H9 (cell line): ENCODE results near the gene NTF3. TPM values are rescaled to one million over a fixed set of nuclear protein-coding genes. Genes with fewer than 3 reads are reported as not detected.

ENCODE experiments used
- DNase-seq: peaks from one replicate; pipeline ENCODE4 v3.0.0-alpha.2; 2017
- H2AFZ ChIP-seq: one replicate; pipeline ENCODE4 v1.6.1; 2013; ENCODE audit warnings: mild to moderate bottlenecking, low read length, control low read depth, moderate library complexity
- H2AK5ac ChIP-seq: 2 replicates; pipeline ENCODE4 v1.6.1; 2013; ENCODE audit warnings: low read length, control low read depth, mixed read lengths; ENCODE audit not compliant: insufficient read length
- H2BK120ac ChIP-seq: one replicate; pipeline ENCODE4 v1.6.1; 2013; ENCODE audit warnings: low read depth, mild to moderate bottlenecking, low read length, control low read depth, inconsistent platforms; ENCODE audit not compliant: poor library complexity, severe bottlenecking
- H2BK12ac ChIP-seq: 2 replicates; pipeline ENCODE4 v1.6.1; 2013; ENCODE audit warnings: low read length, control low read depth, mixed read lengths, low read depth; ENCODE audit not compliant: insufficient read length
- H2BK15ac ChIP-seq: 2 replicates; pipeline ENCODE4 v1.6.1; 2013; ENCODE audit warnings: low read depth, low read length, control low read depth
- H2BK20ac ChIP-seq: one replicate; pipeline ENCODE4 v1.6.1; 2013; ENCODE audit warnings: low read depth, mild to moderate bottlenecking, low read length, control low read depth, inconsistent platforms; ENCODE audit not compliant: poor library complexity, severe bottlenecking
- H2BK5ac ChIP-seq: 2 replicates; pipeline ENCODE4 v1.6.1; 2013; ENCODE audit warnings: low read length, control low read depth, mixed read lengths; ENCODE audit not compliant: insufficient read length
- H3K14ac ChIP-seq: 2 replicates; pipeline ENCODE4 v1.6.1; 2013; ENCODE audit warnings: low read length, control low read depth; ENCODE audit not compliant: insufficient read depth
- H3K18ac ChIP-seq: 2 replicates; pipeline ENCODE4 v1.6.1; 2013; ENCODE audit warnings: low read depth, mild to moderate bottlenecking, mixed read lengths, low read length, control low read depth; ENCODE audit not compliant: insufficient read length
- H3K23ac ChIP-seq: 2 replicates; pipeline ENCODE4 v1.6.1; 2013; ENCODE audit warnings: low read length, control low read depth, mixed read lengths, low read depth; ENCODE audit not compliant: insufficient read length
- H3K23me2 ChIP-seq: 2 replicates; pipeline ENCODE4 v1.6.1; 2013; ENCODE audit warnings: low read depth, mild to moderate bottlenecking, mixed read lengths, low read length, control low read depth; ENCODE audit not compliant: insufficient read length, poor library complexity, severe bottlenecking
- H3K27ac ChIP-seq: 2 replicates; pipeline ENCODE4 v1.5.1; 2013; ENCODE audit warnings: low read length, control low read depth, mixed read lengths, low read depth; ENCODE audit not compliant: insufficient read length
- H3K27me3 ChIP-seq: 2 replicates; pipeline ENCODE4 v1.6.1; 2013; ENCODE audit warnings: low read length, control low read depth, inconsistent platforms; ENCODE audit not compliant: insufficient read depth
- H3K4ac ChIP-seq: 2 replicates; pipeline ENCODE4 v1.6.1; 2013; ENCODE audit warnings: low read depth, mild to moderate bottlenecking, control low read depth, inconsistent platforms, low read length, moderate library complexity
- H3K4me1 ChIP-seq: 2 replicates; pipeline ENCODE4 v1.6.1; 2013; ENCODE audit warnings: low read length, control low read depth, inconsistent platforms; ENCODE audit not compliant: insufficient read depth
- H3K4me2 ChIP-seq: 2 replicates; pipeline ENCODE4 v1.6.1; 2013; ENCODE audit warnings: low read length, control low read depth, mixed read lengths; ENCODE audit not compliant: insufficient read length, insufficient read depth
- H3K56ac ChIP-seq: 2 replicates; pipeline ENCODE4 v1.6.1; 2013; ENCODE audit warnings: low read depth, mild to moderate bottlenecking, mixed read lengths, low read length, control low read depth; ENCODE audit not compliant: insufficient read length
- H3K79me1 ChIP-seq: 2 replicates; pipeline ENCODE4 v1.6.1; 2013; ENCODE audit warnings: low read depth, mild to moderate bottlenecking, moderate library complexity, low read length, control low read depth, inconsistent platforms; ENCODE audit not compliant: insufficient read depth, poor library complexity, severe bottlenecking
- H3K79me2 ChIP-seq: 2 replicates; pipeline ENCODE4 v1.6.1; 2013; ENCODE audit warnings: low read length, control low read depth, inconsistent platforms; ENCODE audit not compliant: insufficient read depth
- H3K9ac ChIP-seq: 2 replicates; pipeline ENCODE4 v1.6.1; 2013; ENCODE audit warnings: low read length, control low read depth, mixed read lengths; ENCODE audit not compliant: insufficient read length; ENCODE audit errors: extremely low read depth
- H3K9me3 ChIP-seq: one replicate; pipeline ENCODE4 v1.6.1; 2013; ENCODE audit warnings: low read depth, low read length, inconsistent platforms; ENCODE audit not compliant: control insufficient read depth
- H3T11ph ChIP-seq: one replicate; pipeline ENCODE4 v1.6.1; 2013; ENCODE audit warnings: mild to moderate bottlenecking, low read length, control low read depth, inconsistent platforms
- H4K20me1 ChIP-seq: one replicate; pipeline ENCODE4 v1.6.1; 2013; ENCODE audit not compliant: control insufficient read depth, insufficient read length, insufficient read depth
- H4K5ac ChIP-seq: 2 replicates; pipeline ENCODE4 v1.6.1; 2013; ENCODE audit warnings: low read depth, mild to moderate bottlenecking, mixed read lengths, low read length, control low read depth; ENCODE audit not compliant: insufficient read length
- H4K8ac ChIP-seq: replicated peaks from 2 replicates; pipeline ENCODE4 v1.6.1; 2013; ENCODE audit warnings: low read length, control low read depth, mixed read lengths, low read depth; ENCODE audit not compliant: insufficient read length
- H4K91ac ChIP-seq: 2 replicates; pipeline ENCODE4 v1.6.1; 2013; ENCODE audit warnings: low read depth, mild to moderate bottlenecking, moderate library complexity, mixed read lengths, low read length, control low read depth; ENCODE audit not compliant: insufficient read length
- H3K27ac Mint-ChIP-seq, 3 experiments: 2 replicates in 2 of 3; 3 replicates in 1 of 3; pipeline ENCODE4 v1.8.0; 2020 to 2021; ENCODE audit warnings: mixed read lengths in 3 of 3, mild to moderate bottlenecking in 1 of 3, moderate library complexity in 1 of 3
- H3K27me3 Mint-ChIP-seq: 2 replicates; pipeline ENCODE4 v1.8.0; 2021; ENCODE audit warnings: low read depth, mild to moderate bottlenecking, moderate library complexity, mixed read lengths
- H3K36me3 Mint-ChIP-seq, 3 experiments: 2 replicates in 2 of 3; 3 replicates in 1 of 3; pipeline ENCODE4 v1.8.0; 2020 to 2021; ENCODE audit warnings: low read depth in 3 of 3, mixed read lengths in 3 of 3; ENCODE audit not compliant: insufficient read depth in 1 of 3
- H3K4me1 Mint-ChIP-seq, 2 experiments: 2 replicates each; pipeline ENCODE4 v1.8.0; 2020; ENCODE audit warnings: mixed read lengths in 2 of 2
- H3K4me3 Mint-ChIP-seq, 2 experiments: 2 replicates in 1 of 2; 3 replicates in 1 of 2; pipeline ENCODE4 v1.8.0; 2020 to 2021; ENCODE audit warnings: mild to moderate bottlenecking in 2 of 2, mixed read lengths in 2 of 2, moderate library complexity in 1 of 2
- H3K9me3 Mint-ChIP-seq, 2 experiments: 2 replicates in 1 of 2; 3 replicates in 1 of 2; pipeline ENCODE4 v1.8.0; 2020; ENCODE audit warnings: mild to moderate bottlenecking in 2 of 2, mixed read lengths in 2 of 2, moderate library complexity in 1 of 2
- WGBS: extraction: QIAGEN DNeasy Blood & Tissue Kit; methylation state at CpG from one replicate; pipeline ENCODE4 v1.1.7; 2013; ENCODE audit warnings: missing lambda C conversion rate, low lambda C conversion rate, mixed read lengths; ENCODE audit not compliant: insufficient read length; ENCODE audit errors: extremely low coverage; 5-methylcytosine and 5-hydroxymethylcytosine counted together
- total RNA-seq: library from RNA; stranded (reverse); gene quantifications from 2 replicates; pipeline ENCODE4 v1.2.1, GENCODE V29; 2021
- TF ChIP-seq, protein P1 (sequence below): fragments of 200-600 bp; sonication (generic); conservative IDR thresholded peaks from 3 replicates; pipeline ENCODE4 v1.8.0; 2021; ENCODE audit warnings: antibody characterized with exemption, mild to moderate bottlenecking

The NTF3 gene
- total RNA-seq, 1 experiment from 2014 or later, result 0.48 TPM

GRCh38 chr12:5522432-5523335 is 90.8 kb downstream of the NTF3 start:
- Mint-ChIP-seq H3K36me3 (no peaks in the 10 kb centered on the region), H3K27me3 (peaks cover 3% of the 10 kb centered on the region; the same call in 1 of the 2 replicates), H3K9me3 (no peaks in the 10 kb centered on the region), H3K4me1 (peaks cover 6 to 10% of the 10 kb centered on the region in 2 experiments), H3K4me3 (no peak overlapping the region), H3K27ac (no peak overlapping the region; a peak in 1 of 7 replicates)
- Histone ChIP-seq H3T11ph (no peak overlapping the region), H3K27ac (no peak overlapping the region), H3K79me2 (no peaks in the 10 kb centered on the region), H2BK5ac (no peak overlapping the region), H4K91ac (no peak overlapping the region), H3K18ac (no peak overlapping the region), H2AK5ac (no peak overlapping the region), H3K27me3 (no peaks in the 10 kb centered on the region), H2BK15ac (no peak overlapping the region), H3K14ac (no peak overlapping the region), H3K23ac (no peak overlapping the region), H3K56ac (no peak overlapping the region), H4K20me1 (no peaks in the 10 kb centered on the region), H4K8ac (no peak overlapping the region), H3K4me2 (no peak overlapping the region), H2BK12ac (no peak overlapping the region), H2AFZ (no peak overlapping the region), H2BK20ac (no peak overlapping the region), H3K23me2 (no peaks in the 10 kb centered on the region), H3K79me1 (no peaks in the 10 kb centered on the region), H4K5ac (no peak overlapping the region), H3K4me1 (no peaks in the 10 kb centered on the region), H3K4ac (no peak overlapping the region), H3K9me3 (no peaks in the 10 kb centered on the region), H3K9ac (no peak overlapping the region), H2BK120ac (no peak overlapping the region)
- DNase-seq, result peak; percentile 13
- WGBS, result no CpG with 5 or more reads among the region's 11 CpGs
- TF ChIP-seq, protein P1, sequence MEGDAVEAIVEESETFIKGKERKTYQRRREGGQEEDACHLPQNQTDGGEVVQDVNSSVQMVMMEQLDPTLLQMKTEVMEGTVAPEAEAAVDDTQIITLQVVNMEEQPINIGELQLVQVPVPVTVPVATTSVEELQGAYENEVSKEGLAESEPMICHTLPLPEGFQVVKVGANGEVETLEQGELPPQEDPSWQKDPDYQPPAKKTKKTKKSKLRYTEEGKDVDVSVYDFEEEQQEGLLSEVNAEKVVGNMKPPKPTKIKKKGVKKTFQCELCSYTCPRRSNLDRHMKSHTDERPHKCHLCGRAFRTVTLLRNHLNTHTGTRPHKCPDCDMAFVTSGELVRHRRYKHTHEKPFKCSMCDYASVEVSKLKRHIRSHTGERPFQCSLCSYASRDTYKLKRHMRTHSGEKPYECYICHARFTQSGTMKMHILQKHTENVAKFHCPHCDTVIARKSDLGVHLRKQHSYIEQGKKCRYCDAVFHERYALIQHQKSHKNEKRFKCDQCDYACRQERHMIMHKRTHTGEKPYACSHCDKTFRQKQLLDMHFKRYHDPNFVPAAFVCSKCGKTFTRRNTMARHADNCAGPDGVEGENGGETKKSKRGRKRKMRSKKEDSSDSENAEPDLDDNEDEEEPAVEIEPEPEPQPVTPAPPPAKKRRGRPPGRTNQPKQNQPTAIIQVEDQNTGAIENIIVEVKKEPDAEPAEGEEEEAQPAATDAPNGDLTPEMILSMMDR, result no peak
